ENCODE data around the gene RNF138. TPM values are rescaled to one million over a fixed set of nuclear protein-coding genes. Genes with fewer than 3 reads are reported as not detected.
A peak's percentile ranks its signal among the peaks of the same experiment; 100 is the strongest.

The RNF138 gene
- total and polyA plus RNA-seq, 10 of the 15 experiments (the other 5 are each of a cell fraction or from before 2014, with no cell fraction given): 24.2 to 75.2 (median 40.1) TPM

- Histone ChIP-seq H3K9ac (ENCODE audit: control insufficient read depth, insufficient read depth, low read length) (no peak overlapping the region), H3K4me3 (no peak overlapping the region)
Measured at GRCh38 chr18:32048507-32049091, 43.1 kb upstream of the RNF138 start.

More at GRCh38 chr18:32048507-32049091, 43.1 kb upstream of the RNF138 start:
- in situ Hi-C loops (cut with MboI): no loop called here
- Histone ChIP-seq H3K79me2 (ENCODE audit: control insufficient read depth, insufficient read depth, low read length) (no peaks in the 10 kb centered on the region), H2AFZ (ENCODE audit: control insufficient read depth, low read depth, low read length) (peak overlapping the region; percentile 9), H4K20me1 (ENCODE audit: control insufficient read depth, insufficient read depth) (no peaks in the 10 kb centered on the region), H3K4me1 (ENCODE audit: control insufficient read depth, insufficient read depth, low read length) (peaks cover 15% of the 10 kb centered on the region), H3K36me3 (ENCODE audit: control insufficient read depth in 2 of 2, insufficient read depth in 2 of 2, low read length in 1 of 2) (no peaks in the 10 kb centered on the region), H3K27me3 (replicated peaks in 1 of 2; ENCODE audit: control insufficient read depth in 2 of 2, insufficient read depth in 2 of 2, low read length in 1 of 2) (no peaks in the 10 kb centered on the region), H3K4me2 (ENCODE audit: control insufficient read depth, insufficient read depth) (peak overlapping the region; percentile 59; the same call in 1 of the 2 replicates), H3K27ac (ENCODE audit: control insufficient read depth, insufficient read depth) (peak overlapping the region; percentile 58), H3K9me3 (replicated peaks; ENCODE audit: control insufficient read depth, insufficient read depth, low read length) (no peaks in the 10 kb centered on the region)
- 34% methylated on average over 4 of the region's 4 CpGs for WGBS (ENCODE audit: insufficient coverage, insufficient replicate concordance, low lambda C conversion rate, missing lambda C conversion rate)
- no peak for TF ChIP-seq BCLAF1 (IDR thresholded peaks at IDR 0.05)
- no peak for TF ChIP-seq POLR2A (IDR thresholded peaks at IDR 0.05; ENCODE audit: low read depth, low read length)
- TF ChIP-seq ZNF217 (IDR thresholded peaks at IDR 0.05): no peak
- no peak for TF ChIP-seq PRDM15 (CRISPR knock-in tag; IDR thresholded peaks at IDR 0.05)
- no peak for TF ChIP-seq E2F4 (IDR thresholded peaks at IDR 0.05; ENCODE audit: low read depth, low read length)
- TF ChIP-seq HDAC6 (IDR thresholded peaks at IDR 0.05; ENCODE audit: unreplicated experiment): no peak
- TF ChIP-seq SIX5 (IDR thresholded peaks at IDR 0.05; ENCODE audit: low read depth, low read length, severe bottlenecking): no peak
- TF ChIP-seq CREB1 (IDR thresholded peaks at IDR 0.05; ENCODE audit: low read depth): no peak
- TF ChIP-seq SPI1 (IDR thresholded peaks at IDR 0.05; ENCODE audit: borderline replicate concordance, insufficient read depth, low read depth, low read length): peak; percentile 44; the same call in 1 of the 2 replicates
- TF ChIP-seq TCF3 (IDR thresholded peaks at IDR 0.05; ENCODE audit: borderline replicate concordance, insufficient read depth, low read depth, low read length): no peak
- no peak for TF ChIP-seq E2F8 (IDR thresholded peaks at IDR 0.05; ENCODE audit: low read depth, partially characterized antibody)
- peak; percentile 65 for TF ChIP-seq MEF2B (IDR thresholded peaks at IDR 0.05; ENCODE audit: partially characterized antibody, poor library complexity, severe bottlenecking)
- TF ChIP-seq NRF1 (conservative IDR thresholded peaks at IDR 0.05; ENCODE audit: low read depth, low read length): no peak
- ChIA-PET POLR2A (no interaction called here), CTCF (no interaction called here), SMC1A (ENCODE audit: uncharacterized antibody, unreplicated experiment) (interaction anchor here (0.7 kb wide), 1 partner anchor 934 kb away, joined by 4 read pairs; no protein-coding TSS in a partner anchor), RAD21 (ENCODE audit: unreplicated experiment) (no interaction called here)
- intact Hi-C loops (cut with micrococcal nuclease; ENCODE audit: unreplicated experiment): no loop called here
- DNase-seq (ENCODE audit: low read depth, low spot score) (peak; percentile 24), ATAC-seq (peak; percentile 83), FAIRE-seq (no peak)
- BruUV-seq (replicated peaks): no TSS peak
